ENCODE data around the gene FAF2.
"Not testable (repeated sequence)": the region's sequence is repeated elsewhere in the genome, so short reads cannot be mapped to it uniquely, and the experiment has no call there.

The FAF2 gene

DNA sequence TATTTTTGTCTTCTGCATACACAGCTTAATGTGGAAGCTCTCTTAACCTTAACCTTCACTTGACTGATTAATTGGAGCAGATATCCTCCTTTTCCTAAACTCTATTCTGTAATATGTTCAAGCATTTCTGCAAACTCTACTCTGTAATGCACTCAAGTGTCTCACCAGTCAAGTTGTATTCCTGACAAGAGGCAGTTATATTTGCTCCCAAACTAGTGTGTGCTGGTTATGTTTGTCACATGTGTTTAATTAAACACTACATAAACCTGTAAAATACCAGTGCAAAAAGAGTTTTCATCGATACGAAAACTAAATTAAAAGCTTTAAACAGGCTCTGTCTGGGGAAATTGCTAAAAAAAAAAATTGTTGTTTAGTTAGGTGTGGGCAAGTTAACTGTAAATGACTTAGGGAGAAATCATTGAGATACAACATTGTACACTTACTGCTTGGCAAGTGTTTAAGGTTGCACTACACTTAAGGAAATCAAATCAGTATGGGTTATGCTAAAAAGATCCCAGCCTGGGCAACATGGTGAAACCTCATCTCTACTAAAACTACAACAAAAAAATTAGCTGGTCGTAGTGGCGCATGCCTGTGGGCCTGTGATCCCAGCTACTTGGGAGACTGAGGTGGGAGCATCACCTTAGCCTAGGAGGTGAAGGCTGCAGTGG, 6.7 kb downstream of the FAF2 start:
- DNase-seq (ENCODE audit: low read depth), result no peak

DNA sequence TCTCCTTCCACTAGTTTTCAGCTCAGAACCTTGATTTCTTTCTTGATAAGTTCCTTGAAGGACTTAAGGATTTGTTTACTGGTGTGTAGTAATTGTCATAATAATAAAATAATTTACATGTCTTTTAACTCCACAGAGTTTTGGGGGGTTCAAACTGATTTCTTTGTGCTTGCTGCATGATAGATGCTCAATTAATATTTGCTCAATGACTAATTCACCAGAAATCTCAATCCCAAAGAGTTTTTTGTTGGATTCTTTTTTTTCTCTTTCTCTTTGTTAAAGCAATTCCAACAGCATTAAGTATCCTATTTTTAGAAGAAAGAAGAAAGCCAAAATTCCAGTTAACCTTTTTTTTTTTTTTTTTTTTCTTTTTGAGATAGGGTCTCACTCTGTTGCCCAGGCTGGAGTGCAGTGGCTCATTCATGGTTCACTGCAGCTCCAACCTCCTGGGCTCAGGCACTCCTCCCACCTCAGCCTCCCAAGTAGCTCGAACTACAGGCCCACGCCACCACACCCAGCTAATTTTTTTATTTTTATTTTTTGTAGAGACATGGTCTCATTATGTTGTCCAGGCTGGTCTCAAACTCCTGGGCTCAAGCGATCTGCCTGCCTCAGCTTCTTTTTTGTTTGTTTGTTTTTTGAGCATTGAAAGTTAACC, 10.8 kb downstream of the FAF2 start:
- DNase-seq (ENCODE audit: low read depth), result no peak

DNA sequence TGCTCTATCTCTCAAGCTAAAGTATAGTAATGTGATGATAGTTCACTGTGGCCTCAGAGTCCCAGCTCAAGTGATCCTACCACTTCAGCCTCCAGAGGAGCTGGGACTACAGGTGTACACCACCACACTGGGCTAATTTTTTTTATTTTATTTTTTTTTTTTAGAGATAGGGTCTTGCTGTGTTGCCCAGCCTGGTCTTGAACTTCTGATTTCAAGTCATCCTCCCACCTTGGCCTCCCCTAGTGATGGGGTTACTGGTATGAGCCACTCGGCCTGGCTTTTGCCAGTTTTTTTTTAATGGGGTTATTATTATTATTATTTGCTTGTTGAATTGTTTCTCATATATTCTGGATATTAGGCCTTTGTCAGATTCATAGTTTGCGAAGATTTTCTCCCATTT, 13.2 kb downstream of the FAF2 start:
- DNase-seq (ENCODE audit: low read depth), result no peak

DNA sequence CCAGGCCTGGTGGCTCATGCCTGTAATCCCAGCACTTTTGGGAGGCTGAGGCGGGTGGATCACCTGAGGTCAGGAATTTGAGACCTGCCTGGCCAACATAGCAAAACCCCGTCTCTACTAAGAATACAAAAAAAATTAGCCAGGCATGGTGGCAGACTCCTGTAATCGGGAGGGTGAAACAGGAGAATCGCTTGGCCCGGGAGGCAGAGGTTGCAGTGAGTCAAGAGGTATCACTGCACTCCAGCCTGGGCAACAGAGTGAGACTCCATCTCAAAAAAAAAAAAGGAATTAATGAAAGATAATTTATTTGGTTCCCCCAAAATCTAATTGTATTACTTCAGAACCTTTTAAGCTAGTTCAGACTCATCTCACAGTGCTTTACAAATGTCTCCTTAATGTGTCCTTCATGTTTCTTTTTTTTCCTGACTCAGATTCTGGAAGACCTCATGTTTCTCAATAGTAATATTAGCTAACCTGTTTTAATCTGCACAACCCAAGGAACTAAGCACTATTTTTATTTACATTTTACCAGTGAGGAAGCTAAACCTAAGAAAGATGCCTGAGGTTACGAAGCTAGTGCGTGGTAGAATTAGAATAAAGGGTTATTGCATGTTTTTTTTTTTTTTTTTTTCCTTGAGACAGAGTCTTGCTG, 15.1 kb downstream of the FAF2 start:
- no peak for DNase-seq (ENCODE audit: low read depth)

DNA sequence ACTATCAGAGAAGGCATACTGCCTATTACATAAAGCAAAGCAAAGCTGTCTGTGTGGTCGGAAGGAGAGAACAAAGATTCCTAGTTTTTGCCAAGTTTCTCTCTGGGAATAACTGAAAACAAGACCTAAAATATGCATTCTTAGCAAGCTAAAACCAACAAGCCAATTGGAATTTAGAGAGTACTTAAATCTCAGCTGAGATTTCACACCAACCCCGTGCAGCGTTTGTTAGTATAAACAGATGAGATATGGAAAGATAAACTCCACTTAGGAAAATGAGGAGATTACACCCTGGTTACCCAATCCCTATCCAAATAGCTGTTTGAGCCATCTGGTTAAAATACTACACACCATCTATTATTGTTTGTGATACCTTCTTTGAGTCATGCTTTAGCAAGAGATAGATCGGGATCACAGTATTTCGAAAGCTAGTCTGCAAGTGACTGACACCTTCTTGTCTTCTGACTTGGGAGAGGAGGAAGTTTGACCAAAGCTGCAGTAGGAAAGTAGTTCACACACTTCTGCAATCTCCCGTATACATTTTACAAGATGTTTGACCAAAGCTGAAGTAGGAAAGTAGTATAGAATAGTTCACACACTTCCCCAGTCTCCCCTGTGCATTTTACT, 18.2 kb downstream of the FAF2 start:
- no peak for DNase-seq (ENCODE audit: low read depth)

DNA sequence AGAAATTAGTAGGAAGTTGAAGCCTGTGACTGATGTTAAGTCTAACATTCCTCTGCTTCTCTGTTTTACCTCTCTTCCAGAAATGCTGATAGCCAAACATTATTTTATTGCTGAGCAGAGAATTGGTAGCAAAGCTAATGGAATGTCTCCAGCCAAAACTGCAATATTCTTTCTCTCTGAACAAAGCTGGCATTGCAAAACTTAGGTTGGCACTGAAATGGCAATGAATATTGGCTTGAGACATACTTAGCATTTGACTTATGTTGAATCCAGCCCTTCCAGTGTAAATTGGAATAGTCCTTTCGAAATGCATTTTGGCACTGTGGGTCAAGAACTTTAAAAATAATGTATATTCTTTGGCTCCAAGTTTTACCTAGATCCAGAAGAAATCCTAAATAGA, 21.1 kb downstream of the FAF2 start:
- no peak for DNase-seq (ENCODE audit: low read depth)

DNA sequence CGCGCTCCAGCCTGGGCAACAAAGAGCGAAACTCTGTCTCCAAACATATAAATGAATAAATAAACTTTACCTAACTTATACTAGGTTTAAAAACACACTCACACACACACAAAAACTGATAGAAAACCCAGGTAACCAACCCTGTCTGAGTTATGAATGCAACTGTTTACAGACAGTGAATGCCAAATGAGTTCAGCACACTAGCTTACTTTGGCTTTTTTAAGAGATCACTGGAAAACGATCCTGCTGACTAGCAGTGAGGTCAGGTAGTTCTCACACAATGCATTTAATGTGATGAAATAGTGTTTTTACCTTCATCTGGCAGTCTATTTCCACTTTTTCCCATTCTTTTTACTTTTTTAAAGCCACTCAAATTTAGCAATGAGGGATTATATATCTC, 22.4 kb downstream of the FAF2 start:
- DNase-seq (ENCODE audit: low read depth), result no peak

DNA sequence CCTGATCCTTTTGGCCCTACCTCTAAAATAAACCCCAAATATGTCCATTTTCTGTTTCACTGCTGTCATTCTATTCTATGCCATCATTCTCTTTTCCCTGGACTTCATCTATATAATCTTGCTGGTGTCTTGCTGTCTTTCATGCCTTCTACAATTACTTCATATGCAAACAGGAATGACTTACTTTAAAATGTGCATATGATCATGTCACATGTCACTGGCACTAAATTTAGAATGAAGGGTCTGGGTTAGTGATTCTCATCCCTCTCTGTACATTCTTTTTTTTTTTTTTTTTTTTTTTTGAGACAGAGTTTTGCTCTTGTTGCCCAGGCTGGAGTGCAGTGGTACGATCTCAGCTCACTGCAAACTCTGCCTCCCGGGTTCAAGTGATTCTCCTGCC, 22.9 kb downstream of the FAF2 start:
- no peak for DNase-seq (ENCODE audit: low read depth)

DNA sequence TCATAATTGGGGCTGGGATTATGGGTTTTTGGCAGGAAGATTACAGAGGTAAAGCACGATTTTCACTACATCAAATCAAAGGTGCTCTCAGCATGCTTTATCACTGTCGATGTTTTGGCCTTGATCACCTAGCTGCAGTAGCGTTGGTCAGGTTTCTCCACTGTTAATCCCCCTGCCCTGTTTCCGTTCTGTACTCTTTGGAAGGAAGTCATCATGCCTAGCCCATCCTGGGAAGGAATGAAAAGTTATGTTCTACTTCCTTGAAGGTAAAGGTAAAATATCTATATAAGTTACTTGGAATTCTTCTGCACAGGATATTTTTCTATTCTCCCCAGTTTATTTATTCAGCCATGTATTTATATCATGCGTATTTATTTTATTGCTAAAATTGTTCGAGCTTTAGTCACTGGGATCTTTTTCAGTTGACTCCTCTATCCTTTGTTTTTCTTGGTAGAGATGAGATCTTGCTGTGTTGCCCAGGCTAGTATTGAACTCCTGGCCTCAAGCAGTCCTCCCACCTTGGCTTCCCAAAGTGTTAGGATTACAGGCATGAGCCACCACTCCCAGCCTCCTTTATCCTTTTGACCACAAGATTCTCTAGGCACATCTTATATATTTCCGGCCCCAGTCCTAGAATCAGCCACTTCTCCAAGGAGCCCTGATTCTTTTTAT, 25.3 kb downstream of the FAF2 start:
- DNase-seq (ENCODE audit: low read depth), result no peak

DNA sequence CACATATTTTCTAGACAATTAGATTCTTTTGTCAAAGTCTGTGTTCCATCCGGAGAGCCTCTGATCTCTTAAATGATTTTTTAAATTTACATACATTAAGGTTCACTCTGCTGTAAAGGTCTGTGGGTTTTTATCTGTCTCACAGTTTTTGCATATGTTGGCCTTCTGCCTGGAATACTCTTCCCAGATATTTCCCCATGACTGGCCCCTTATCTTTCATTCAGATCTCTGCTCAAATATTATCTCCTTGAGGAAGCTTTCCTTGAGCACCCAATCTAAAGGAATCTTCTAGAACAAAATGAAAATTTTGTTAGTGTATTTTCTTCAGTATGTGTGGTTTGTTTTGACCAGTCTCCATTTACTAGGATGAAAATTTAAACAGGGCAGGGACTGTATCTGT, 26.3 kb downstream of the FAF2 start:
- no peak for DNase-seq (ENCODE audit: low read depth)

DNA sequence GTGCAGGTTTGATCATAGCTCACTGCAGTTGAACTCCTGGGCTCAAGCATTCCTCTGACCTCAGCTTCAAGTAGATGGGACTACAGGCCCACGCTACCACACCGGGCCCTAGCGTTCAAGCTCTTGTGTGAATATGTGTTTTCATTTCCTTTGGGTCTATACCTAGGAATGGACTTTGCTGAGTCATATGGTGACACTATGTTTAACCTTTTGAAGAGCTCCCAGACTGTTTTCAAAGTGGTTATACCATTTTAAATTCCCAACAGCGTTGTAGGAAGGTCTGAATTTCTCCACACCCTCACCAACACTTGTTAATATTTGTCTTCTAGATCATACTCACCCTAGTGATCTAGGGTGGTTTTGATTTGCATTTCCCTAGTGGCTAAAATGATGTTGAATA, 33.5 kb downstream of the FAF2 start:
- DNase-seq (ENCODE audit: low read depth), result no peak

DNA sequence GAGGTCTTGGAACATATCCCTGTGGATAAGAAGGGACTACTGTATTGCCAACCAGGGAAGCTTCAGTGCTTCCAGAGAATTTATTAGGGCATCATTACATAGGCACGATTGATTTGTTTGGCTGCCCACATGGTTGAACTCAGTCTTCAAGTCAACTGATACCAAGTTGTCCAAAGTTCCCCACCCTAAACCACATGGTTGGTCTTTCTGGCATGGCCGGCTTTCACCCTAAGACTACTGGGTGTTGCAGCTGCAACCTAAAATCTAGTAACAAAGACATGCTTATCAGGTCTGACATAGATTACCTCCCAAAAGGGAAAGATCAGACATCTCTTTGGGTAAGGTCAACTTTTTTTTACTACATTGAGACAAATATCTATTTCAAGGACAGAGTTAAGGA, 37.0 kb downstream of the FAF2 start:
- no peak for DNase-seq (ENCODE audit: low read depth)

DNA sequence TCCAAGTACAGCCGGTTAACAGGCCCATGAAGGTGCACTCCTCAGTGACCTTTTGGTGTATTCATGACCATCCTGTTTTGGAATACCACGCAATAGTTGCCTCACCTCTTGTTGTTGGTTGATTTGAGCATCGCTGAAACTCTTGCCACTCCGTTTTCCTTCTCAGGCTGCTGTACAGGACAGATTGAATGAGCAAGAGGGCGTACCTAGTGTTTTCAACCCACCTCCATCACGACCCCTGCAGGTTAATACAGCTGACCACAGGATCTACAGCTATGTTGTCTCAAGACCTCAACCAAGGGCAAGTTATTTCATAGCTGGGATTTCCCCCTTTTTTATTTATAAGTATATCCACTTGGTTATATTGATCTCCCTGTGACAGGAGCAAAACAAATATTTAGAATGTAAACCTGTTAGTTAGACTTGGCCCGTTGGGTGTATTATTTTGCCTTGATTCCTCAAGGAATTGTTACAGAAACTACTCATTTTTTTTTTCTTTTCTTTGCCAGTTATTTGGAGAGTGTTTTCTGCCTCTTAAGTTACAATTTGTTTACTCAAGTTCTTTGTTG, 38.1 kb downstream of the FAF2 start:
- DNase-seq (ENCODE audit: low read depth), result no peak

DNA sequence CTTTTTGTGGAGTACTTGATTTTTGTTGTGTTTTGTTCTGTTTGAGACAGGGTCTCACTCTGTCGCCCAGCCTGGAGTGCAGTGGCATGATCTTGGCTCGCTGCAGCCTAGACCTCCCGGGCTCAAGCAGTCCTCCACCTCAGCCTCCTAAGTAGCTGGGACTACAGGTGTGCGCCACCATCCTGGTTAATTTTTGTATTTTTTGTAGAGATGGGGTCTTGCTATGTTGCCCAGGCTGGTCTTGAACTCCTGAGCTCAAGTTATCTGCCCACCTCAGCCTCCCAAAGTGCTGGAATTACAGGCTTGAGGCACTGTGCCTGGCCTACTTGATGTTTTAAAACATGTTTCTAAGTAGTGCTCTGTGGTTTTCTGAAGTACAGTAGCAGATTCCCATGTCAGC, 39.0 kb downstream of the FAF2 start:
- DNase-seq (ENCODE audit: low read depth), result not testable (repeated sequence)

DNA sequence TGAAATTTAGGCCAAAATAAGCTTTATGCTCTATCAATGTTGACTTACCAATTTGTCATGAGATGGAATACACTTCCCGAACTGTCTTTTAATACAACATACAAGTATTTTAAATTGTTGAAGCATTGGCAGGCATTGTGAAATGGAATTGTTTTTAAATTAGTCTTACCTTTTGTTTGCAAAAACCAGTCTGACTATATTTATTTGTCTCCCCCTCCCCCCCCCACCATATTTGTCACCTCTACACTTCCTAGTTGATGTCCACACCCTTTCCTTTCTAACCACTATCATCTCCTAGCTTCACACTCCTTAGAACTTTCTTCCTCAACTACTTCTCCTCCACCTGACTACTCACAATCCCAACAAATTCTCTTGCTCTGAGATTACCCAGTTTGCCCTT, 40.9 kb downstream of the FAF2 start:
- DNase-seq (ENCODE audit: low read depth), result no peak

DNA sequence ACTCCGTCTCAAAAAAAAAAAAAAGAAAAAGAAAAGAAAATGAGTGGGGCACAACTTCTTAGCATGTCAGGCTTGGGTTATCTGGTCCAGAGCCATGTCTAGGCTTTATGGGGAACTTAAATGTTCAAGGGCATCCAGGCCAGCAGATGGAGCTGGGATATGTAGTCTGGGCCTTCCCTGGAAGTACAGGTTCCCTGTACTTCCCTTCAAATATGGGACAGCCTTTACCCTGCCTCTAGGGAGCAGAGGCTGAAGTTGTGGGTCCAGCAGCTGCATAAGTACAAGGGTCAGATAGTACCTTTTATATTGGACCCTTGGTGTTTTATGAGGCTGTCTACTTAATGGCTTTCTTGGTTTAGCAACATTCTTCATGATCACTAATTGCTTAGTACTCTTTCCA, 42.1 kb downstream of the FAF2 start:
- no peak for DNase-seq (ENCODE audit: low read depth)

DNA sequence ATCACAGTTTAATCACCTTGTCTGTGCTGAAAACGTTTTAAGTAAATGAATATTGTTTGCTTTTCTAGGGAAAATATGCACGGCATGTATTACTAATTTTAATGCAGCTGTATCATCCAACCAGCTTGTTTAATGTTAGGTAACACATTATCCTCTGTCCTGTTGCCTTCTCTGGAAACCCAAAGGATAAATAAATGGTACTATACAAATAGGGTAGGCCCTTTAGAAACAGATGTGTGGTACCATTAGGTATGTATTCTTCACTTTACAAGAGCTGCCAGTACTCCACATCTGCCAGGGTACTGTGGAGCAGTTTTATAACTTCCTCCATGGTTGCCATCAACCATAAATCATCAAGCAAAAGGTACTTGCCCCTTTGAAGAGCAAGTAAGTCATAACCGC, 42.9 kb downstream of the FAF2 start:
- no peak for DNase-seq (ENCODE audit: low read depth)

DNA sequence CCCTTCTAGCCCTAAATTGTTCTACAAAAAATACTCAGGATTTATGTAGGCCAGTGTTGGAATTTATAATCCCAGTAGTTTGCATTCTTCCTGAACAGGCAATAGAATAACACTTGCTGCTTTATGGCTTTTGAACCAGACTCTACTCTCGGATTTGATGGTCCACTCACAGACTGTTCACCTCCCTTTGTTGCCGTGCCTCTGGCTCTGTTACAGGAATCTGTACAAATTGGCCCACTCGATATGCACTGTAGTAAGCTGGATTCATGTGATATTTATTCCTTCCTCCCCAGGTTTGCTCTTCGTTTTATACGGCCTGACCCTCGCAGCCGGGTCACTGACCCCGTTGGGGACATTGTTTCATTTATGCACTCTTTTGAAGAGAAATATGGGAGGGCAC, 43.7 kb downstream of the FAF2 start:
- no peak for DNase-seq (ENCODE audit: low read depth)

DNA sequence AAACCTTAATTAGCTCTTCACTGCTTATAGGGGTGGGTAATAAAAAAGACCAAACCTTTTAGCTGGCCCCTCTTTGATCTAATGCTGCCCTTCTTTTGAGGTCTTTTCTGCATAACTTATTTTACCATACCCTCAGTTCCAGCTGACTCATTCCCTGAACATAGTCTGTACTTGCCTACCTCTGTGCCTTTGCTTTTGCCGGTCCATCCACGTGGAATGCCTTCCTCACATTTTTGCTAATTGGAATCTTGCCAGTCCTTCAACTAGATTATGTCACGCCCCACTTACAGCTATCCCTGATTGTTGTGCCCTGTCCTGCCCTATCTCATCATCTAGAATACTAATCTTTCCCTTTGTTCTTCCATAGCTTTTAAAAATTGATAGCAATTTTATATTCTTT, 44.2 kb downstream of the FAF2 start:
- DNase-seq (ENCODE audit: low read depth), result no peak

DNA sequence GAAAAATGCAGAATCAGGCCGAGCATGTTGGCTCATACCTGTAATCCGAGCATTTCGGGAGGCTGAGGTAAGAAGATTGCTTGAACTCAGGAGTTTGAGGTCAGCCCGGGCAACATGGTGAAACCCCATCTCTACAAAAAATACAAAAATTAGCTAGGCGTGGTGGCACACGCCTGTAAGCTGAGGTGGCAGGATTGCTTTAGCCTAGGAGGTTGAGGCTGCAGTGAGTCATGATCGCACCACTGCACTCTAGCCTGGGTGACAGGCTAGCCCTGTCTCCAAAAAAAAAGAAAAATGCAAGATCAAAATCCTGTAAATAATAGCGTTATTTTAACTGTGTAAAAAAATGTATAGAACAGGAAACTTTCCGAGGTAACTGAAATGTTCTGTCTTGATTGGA, 49.7 kb downstream of the FAF2 start:
- no peak for DNase-seq (ENCODE audit: low read depth)

DNA sequence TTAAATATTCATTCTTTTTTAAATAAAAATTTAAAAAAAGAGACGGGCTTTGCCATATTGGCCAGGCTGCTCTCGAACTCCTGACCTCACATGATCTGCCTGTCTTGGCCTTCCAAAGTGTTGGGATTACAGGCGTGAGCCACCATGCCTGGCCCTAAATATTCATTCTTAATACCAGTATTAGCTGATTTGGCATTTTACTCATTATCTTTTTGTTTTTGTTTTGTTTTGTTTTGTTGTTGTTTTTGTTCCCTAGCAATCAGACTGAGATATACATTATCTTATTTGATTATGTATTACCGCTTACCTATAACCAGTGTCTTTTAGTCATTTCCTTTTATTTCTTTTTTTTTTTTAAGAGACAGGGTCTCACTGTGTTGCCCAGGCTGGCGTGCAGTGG, 51.1 kb downstream of the FAF2 start:
- no peak for DNase-seq (ENCODE audit: low read depth)

DNA sequence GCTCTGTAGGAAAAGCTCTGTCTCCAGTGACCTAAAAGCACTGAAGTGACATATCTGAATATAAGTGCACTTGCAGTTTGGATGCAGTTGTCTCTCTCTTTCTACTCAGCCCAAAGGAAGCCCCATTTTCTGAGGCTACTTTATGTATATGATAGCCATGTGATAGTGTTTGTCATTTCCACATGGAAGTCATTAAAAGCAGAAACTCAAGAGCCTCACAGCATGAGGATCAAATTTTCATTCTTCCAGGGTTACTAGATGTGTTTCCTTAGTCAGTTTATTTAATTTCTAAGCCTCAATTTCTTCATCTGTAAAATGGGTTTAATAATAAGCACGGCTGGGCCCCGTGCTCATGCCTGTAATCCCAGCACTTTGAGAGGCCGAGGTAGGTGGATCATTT, 52.3 kb downstream of the FAF2 start:
- no peak for DNase-seq (ENCODE audit: low read depth)

All from CMK (cell line).